ENCODE results near the gene A3GALT2.
A peak's percentile ranks its signal among the peaks of the same experiment; 100 is the strongest.

Gene A3GALT2

GRCh38 chr1:33349778-33350610 lies 29.1 kb upstream of the A3GALT2 start:
- peak; percentile 93 for DNase-seq

- peak; percentile 52 for DNase-seq
Observed at GRCh38 chr1:33349081-33349759, 28.3 kb upstream of the A3GALT2 start.

- DNase-seq = peak; percentile 48
Observed at GRCh38 chr1:33348676-33349080, 27.8 kb upstream of the A3GALT2 start.

GRCh38 chr1:33348194-33348593 lies 27.3 kb upstream of the A3GALT2 start:
- DNase-seq = no peak

GRCh38 chr1:33347650-33347992 lies 26.7 kb upstream of the A3GALT2 start:
- DNase-seq = no peak

GRCh38 chr1:33346927-33347649 lies 26.2 kb upstream of the A3GALT2 start:
- peak; percentile 67 for DNase-seq

- peak; percentile 44 for DNase-seq
Observed at GRCh38 chr1:33346533-33346926, 25.6 kb upstream of the A3GALT2 start.

GRCh38 chr1:33344896-33345560 lies 24.1 kb upstream of the A3GALT2 start:
- DNase-seq = no peak

GRCh38 chr1:33343539-33343938 lies 22.6 kb upstream of the A3GALT2 start:
- DNase-seq = no peak

- peak; percentile 47 for DNase-seq
Observed at GRCh38 chr1:33342041-33342723, 21.3 kb upstream of the A3GALT2 start.

- no peak for DNase-seq
Observed at GRCh38 chr1:33341190-33341589, 20.3 kb upstream of the A3GALT2 start.

- no peak for DNase-seq
Observed at GRCh38 chr1:33339413-33339812, 18.5 kb upstream of the A3GALT2 start.

GRCh38 chr1:33338440-33339211 lies 17.7 kb upstream of the A3GALT2 start:
- peak; percentile 93 for DNase-seq

- DNase-seq = no peak
Observed at GRCh38 chr1:33338048-33338439, 17.1 kb upstream of the A3GALT2 start.

- DNase-seq = no peak
Observed at GRCh38 chr1:33337441-33337840, 16.5 kb upstream of the A3GALT2 start.

GRCh38 chr1:33336580-33336979 lies 15.7 kb upstream of the A3GALT2 start:
- DNase-seq = no peak

- peak; percentile 82 for DNase-seq
Observed at GRCh38 chr1:33335020-33335419, 14.1 kb upstream of the A3GALT2 start.

GRCh38 chr1:33334081-33334552 lies 13.2 kb upstream of the A3GALT2 start:
- peak; percentile 87 for DNase-seq

- DNase-seq = no peak
Observed at GRCh38 chr1:33332881-33333280, 12.0 kb upstream of the A3GALT2 start.

- no peak for DNase-seq
Observed at GRCh38 chr1:33332357-33332789, 11.5 kb upstream of the A3GALT2 start.
